GM21360 (cell line): ENCODE measurements around the gene COPZ2.
"Not testable (repeated sequence)": the region's sequence is repeated elsewhere in the genome, so short reads cannot be mapped to it uniquely, and the experiment has no call there.

Source experiments
- ATAC-seq: cut with Tn5 transposase; IDR thresholded peaks from one replicate; pipeline ENCODE4 v1.9.1; 2021; ENCODE audit warnings: mild to moderate bottlenecking, moderate library complexity; ENCODE audit not compliant: unreplicated experiment

Gene COPZ2

DNA sequence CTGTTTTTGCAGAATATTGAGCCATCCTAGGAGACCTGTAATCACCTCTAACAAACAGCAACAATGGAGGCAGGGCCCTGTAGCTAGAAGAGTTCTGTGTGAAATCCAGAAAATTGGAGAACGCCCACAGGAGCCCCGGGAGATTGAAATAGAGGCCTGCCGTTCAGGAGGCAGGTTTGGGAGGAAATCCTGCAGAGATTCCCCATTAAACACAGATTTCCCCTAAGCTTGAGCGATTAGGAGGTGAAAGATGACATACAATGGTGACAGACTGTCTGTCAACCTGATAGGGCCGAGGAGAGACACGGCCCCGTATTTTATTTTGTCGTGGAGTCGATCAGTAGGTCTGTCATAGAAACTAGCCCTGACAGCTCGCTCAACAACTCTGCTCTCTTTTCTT is 48.4 kb downstream of the COPZ2 start:
- no peak for ATAC-seq

DNA sequence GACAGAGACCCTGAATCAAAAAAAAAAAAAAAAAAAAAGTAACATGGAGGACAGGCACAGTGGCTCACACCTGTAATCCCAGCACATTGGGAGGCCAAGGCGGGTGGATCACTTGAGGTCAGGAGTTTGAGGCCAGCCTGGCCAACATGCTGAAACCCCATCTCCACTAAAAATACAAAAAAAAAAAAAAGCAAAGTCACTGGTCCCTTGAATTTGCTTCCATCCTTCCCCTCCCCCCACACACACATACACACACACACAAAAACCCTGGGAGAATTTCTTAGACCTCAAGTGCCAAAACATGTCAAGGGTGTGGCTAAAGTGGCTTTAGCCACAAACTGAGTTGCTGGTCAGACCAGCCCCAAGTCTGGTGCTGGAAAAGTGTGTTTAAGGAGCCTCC is 49.2 kb downstream of the COPZ2 start:
- ATAC-seq = not testable (repeated sequence)

DNA sequence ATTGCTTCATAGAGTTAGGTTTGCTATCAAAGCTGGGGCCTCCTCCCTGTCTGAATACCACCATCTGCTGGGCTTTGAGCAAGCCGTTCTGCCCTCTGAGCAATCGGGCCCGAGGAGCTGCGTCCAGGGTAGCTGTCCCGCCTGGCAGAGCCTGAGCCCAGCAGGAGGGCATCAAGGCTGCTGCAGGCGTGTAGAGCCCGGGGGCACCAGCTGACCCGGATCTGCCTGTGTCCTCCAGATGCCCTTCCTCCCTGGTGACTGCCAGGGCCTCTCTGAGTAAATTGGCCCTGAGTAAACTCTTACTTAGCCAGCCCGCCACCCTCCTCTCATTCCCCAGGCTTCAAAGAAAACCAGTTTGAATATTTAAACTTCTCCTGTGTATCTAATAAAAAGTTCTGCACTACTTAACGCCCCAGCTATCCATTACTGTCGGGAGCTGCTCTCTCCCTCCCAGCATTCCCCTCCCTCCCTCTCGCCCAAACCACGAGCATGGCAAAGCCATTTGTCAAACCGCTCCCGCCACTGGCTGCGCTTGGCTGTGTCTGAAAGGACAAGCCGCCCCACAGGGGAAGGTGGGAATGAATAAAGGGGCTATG is 50.3 kb downstream of the COPZ2 start:
- ATAC-seq = no peak

DNA sequence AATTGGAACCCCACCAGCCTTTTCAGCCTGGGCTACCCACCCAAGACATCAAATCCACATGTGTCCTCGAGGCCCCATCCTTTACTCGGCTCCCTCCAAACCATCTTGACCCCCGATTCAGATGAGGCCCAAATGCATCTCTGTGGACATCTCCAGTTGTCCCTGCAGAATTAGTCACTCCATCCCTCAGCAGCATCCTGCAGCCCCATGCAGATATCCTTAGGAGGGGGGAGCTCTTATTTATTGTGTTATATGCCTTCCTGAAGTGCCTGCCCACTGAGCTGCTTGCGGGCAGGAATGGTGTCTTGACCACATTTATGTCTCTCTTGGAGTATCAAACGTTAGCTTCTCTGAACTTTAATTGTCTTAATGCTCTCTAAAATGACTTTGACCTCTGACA is 51.1 kb downstream of the COPZ2 start:
- ATAC-seq = no peak

DNA sequence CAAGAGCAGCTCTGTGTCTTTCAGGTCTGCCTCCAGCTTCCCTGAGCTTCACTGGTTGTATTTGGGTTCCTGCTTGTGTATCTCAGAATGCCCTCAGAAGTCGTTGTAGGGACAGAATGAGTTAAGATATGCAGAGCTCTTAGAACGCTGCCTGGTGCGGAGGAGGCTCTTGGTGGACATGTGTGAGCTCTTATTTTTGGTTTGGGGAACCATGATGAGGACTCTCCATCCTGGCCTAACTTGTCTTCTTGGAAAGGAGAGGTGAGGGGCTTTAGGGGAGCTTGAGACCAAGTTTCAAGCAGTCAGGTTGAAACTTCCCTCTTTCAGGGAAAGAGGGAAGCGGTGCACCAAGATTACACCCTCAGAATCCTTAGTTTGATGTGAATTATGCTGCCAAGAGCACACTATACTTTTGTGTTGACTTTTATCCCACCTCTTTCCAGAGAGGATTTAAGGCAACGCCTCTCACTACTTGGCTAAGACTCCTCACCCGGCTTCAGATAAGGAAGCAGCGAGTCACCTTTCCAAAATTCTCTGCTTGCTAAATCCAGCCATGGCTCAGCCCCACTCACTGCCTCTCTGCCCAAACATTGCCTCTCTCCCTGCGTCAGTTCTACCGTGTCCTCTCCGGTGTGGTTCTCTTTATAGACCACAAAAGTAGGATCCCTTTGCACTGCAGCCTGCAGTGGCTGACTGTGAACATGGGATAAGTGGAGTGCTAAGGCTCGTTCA is 53.9 kb downstream of the COPZ2 start:
- no peak for ATAC-seq

DNA sequence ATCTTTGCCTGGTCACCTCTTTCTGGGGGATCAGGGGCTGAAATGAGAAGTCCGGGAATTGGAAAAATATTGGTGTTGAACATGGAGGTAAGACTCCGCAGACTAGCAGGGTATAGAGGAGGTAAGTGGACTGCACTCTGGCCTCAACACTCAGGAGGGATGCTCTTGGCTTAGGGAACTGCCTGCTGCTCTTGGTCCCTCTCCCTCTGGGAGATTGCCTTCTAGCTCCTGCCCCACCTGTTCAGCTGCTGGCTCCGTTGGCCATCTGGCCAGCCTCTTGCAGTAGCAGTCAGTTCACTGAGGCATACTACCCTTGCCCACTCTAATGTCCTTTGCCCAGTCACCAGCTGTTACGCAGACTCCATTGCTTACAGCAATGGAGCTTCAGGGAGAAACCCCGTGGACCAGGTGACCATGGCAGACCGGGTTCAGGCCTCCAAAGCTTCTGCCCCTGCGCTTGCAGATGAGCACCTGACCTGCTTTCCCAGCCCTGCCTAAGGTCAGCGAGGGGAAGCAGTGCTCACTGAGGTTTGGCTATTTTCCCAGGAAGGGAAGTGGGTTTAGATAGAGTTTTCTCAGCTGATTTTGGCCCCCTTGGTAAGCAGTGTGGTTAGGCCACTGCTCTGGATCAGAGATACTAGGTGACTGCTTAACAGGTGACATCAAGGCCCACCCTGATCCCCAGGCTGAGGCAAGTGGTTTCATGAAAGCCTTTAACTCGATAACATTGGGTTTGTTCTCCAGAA is 54.8 kb downstream of the COPZ2 start:
- ATAC-seq = no peak

DNA sequence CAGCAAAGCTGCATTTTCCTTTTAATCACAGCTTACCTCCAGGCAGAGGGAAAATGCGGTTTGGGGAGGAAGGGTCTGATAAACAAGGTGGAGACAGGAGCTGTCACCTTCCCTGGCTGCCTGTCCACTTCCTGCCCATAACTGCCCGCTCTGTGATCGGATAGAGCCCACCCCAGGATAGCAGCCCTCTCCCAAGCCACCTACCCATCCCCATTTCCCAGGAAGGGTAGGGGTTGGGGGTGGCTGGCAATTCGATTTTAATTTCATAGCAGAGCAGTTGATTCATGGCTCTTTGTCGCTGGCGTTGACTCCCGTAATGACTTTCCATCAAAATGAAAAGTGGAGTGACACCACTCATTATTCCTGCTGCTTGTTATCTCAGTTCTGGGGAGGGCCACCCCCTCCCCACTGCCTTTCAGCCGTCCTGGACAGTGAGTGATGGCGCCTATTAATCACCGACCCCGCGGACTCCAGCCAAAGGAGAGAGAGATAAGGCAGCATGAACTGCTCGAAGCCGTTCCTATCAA is 55.4 kb downstream of the COPZ2 start:
- ATAC-seq = no peak

DNA sequence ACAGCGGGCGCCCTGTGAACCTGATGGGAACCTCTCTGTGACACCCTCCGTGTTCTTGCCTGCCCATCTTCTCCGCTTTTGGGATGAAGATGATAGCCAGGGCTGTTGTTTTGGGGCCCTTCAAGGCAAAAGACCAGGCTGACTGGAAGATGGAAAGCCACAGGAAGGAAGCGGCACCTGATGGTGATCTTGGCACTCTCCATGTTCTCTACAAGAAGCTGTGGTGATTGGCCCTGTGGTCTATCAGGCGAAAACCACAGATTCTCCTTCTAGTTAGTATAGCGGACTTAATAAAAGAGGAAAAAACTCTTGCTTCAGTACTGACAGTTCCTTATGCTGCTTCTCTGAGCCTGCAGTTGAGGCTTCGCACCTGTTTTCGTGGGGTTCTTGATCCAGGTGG is 56.1 kb downstream of the COPZ2 start:
- no peak for ATAC-seq

DNA sequence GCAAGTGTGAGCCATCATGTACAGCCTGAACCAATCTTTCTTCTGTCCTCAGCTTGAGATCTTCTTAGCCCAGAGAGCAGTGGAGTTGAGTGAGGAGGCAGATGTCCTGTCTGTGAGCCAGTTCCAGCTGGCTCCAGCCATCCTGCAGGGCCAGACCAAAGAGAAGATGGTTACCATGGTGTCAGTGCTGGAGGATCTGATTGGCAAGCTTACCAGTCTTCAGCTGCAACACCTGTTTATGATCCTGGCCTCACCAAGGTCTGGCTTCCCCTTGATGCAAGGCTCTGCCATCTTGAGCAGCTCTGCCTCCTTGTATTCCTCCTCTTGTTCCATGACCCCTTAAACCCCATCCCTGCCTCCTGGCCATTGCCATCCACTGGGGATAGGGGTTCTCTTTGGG is 57.1 kb downstream of the COPZ2 start:
- no peak for ATAC-seq

DNA sequence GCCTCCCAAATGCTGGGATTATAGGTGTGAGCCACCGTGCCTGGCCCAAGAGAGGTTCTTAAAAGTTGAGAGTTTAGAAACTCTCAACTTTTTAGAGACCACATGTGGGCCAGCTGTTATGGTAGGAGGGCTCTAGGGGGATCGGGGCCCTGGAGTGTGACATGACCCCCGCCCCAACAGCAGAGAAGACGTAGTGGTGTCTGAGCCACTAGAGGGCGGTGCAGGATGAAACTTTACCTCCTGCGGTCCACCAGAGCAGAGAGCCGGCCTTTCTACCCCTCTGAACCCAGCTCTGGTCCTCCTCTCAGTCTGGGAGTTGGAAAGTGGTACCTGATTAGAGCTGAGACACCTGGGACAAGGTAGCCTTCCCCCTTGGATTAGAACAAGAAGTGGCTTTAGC is 59.3 kb downstream of the COPZ2 start:
- ATAC-seq = no peak
